PC-3 (cell line): ENCODE data around the gene ADAM11. TPM values are rescaled to one million over a fixed set of nuclear protein-coding genes. Genes with fewer than 3 reads are reported as not detected.

ENCODE experiments used
- ATAC-seq: fragments of 200-7000 bp; cut with Tn5 transposase; 2 replicates; pipeline ENCODE4 v1.9.1; 2020; ENCODE audit warnings: mild to moderate bottlenecking, moderate library complexity
- BruUV-seq: library from RNA; stranded (reverse); fragments of 400-500 nt; replicated peaks from 2 replicates; lab custom pipeline; 2021; lab: Mats Ljungman, UMichigan
- CTCF ChIA-PET: fragments of 300-600 bp; sonication (Branson Sonifier 250); formaldehyde crosslinking; loops from one replicate; lab custom pipeline; 2022; ENCODE audit warnings: antibody characterized with exemption; lab: Charles Lee
- POLR2A ChIA-PET: fragments of 300-600 bp; sonication (Branson Sonifier 250); formaldehyde crosslinking; loops from one replicate; lab custom pipeline; 2022; ENCODE audit warnings: antibody characterized with exemption; ENCODE audit not compliant: unreplicated experiment; lab: Charles Lee
- DNase-seq: peaks from one replicate; pipeline ENCODE4 v3.0.0-alpha.2; 2015
- H2AFZ ChIP-seq: fragments of 300-600 bp; sonication (generic); 2 replicates; pipeline ENCODE4 v1.6.0; 2016; ENCODE audit warnings: antibody characterized with exemption, low read length
- H3F3A ChIP-seq: fragments of 300-600 bp; sonication (generic); one replicate; pipeline ENCODE4 v1.6.0; 2017; ENCODE audit warnings: antibody characterized with exemption, low read length, control low read depth, mild to moderate bottlenecking; ENCODE audit not compliant: unreplicated experiment
- H3K27ac ChIP-seq: fragments of 300-600 bp; sonication (generic); 2 replicates; pipeline ENCODE4 v1.5.1; 2016; ENCODE audit warnings: mild to moderate bottlenecking, low read length
- H3K27me3 ChIP-seq: fragments of 300-600 bp; sonication (generic); 2 replicates; pipeline ENCODE4 v1.6.1; 2016; ENCODE audit warnings: low read length, mixed read lengths
- H3K36me3 ChIP-seq: fragments of 300-600 bp; sonication (generic); 2 replicates; pipeline ENCODE4 v1.6.1; 2016; ENCODE audit warnings: low read depth, mixed run types, low read length, mixed read lengths
- H3K4me1 ChIP-seq: fragments of 300-600 bp; sonication (generic); 2 replicates; pipeline ENCODE4 v1.5.1; 2016; ENCODE audit warnings: low read length; ENCODE audit not compliant: insufficient read depth
- H3K4me2 ChIP-seq: fragments of 300-600 bp; sonication (generic); 2 replicates; pipeline ENCODE4 v1.6.0; 2016; ENCODE audit warnings: low read length
- H3K4me3 ChIP-seq: fragments of 300-600 bp; sonication (generic); 2 replicates; pipeline ENCODE4 v1.5.1; 2016; ENCODE audit warnings: mild to moderate bottlenecking, low read length, mixed read lengths
- H3K79me2 ChIP-seq: fragments of 300-600 bp; sonication (generic); 2 replicates; pipeline ENCODE4 v1.6.1; 2017; ENCODE audit warnings: low read length, mixed read lengths
- H3K9ac ChIP-seq: fragments of 300-600 bp; sonication (generic); 2 replicates; pipeline ENCODE4 v1.6.0; 2016; ENCODE audit warnings: mild to moderate bottlenecking, low read length
- H3K9me2 ChIP-seq: fragments of 300-600 bp; sonication (generic); replicated peaks from 2 replicates; pipeline ENCODE4 v1.6.1; 2016; ENCODE audit warnings: mixed run types, low read length, mixed read lengths
- H3K9me3 ChIP-seq: fragments of 300-600 bp; sonication (generic); 2 replicates; pipeline ENCODE4 v1.6.1; 2016; ENCODE audit warnings: low read length, mixed read lengths
- H4K20me1 ChIP-seq: fragments of 300-600 bp; sonication (generic); 2 replicates; pipeline ENCODE4 v1.6.1; 2016; ENCODE audit warnings: low read length, mixed read lengths
- EZH2 ChIP-seq: fragments of 300-600 bp; sonication (generic); IDR thresholded peaks from one replicate; pipeline ENCODE4 v1.6.1; 2017; ENCODE audit warnings: antibody characterized with exemption, mild to moderate bottlenecking, low read length; ENCODE audit not compliant: unreplicated experiment
- EZH2phosphoT487 ChIP-seq: fragments of 300-600 bp; sonication (generic); IDR thresholded peaks from 2 replicates; pipeline ENCODE4 v1.6.1; 2018; ENCODE audit warnings: mild to moderate bottlenecking, antibody characterized with exemption, low read length, borderline replicate concordance
- intact Hi-C: fragments of 100-400 bp; cut with micrococcal nuclease; formaldehyde crosslinking; loops from 2 replicates; pipeline ENCODE4 v1.9.0; 2023
- total RNA-seq: library from RNA; depleted of rRNA; stranded (reverse); fragments of >200 nt; gene quantifications from 2 replicates; pipeline ENCODE4 v1.2.3, GENCODE V29; 2014
- TF ChIP-seq, protein P1 (sequence below): fragments of 300-600 bp; sonication (generic); conservative IDR thresholded peaks from 2 replicates; pipeline ENCODE4 v1.5.1; 2017; ENCODE audit warnings: antibody characterized with exemption, low read depth, mild to moderate bottlenecking, low read length

Gene ADAM11
- total RNA-seq, 1 experiment from 2014 or later: 2.9 TPM

DNA sequence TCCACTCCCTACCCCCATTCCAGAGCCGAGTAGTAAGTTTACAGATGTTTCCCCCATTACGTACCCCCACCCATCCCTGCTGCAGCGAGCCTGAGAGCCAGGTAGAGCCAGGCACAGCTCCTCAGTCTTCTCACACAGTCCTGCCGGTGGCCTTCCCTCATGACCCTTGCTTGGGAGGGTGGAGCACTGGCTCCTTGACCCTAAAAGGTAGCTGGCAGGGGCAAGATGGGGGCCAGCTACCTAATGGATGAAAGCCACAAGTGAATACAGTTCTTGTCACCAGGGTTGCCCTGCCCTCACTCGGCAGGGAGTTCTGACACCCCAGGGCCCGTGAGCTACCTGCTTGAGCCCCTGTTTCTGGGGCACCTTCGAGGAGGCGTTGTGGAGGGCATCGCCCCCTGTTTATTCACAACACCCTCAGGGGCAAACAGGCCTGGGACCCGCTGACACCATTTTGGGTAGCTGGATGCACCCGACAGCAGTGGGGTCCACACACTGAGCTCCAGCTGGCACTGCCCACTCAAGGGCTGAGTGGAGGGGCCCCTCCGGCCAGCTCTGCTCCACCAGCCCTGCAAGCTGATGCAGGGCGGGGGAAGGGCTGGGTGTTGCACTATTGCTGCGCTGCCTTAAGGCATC, 22.2 kb downstream of the ADAM11 start:
- intact Hi-C loops: no loop called here
- H3K4me1 ChIP-seq: peaks cover 5% of the 10 kb centered on the region
- ATAC-seq (no peak), DNase-seq (no peak)
- H3F3A ChIP-seq: no peaks in the 10 kb centered on the region
- no peaks in the 10 kb centered on the region for H3K79me2 ChIP-seq
- no peaks in the 10 kb centered on the region for H3K9me3 ChIP-seq
- no peaks in the 10 kb centered on the region for H4K20me1 ChIP-seq
- no peak overlapping the region for H3K4me2 ChIP-seq
- ChIA-PET CTCF (interaction anchor here (2.6 kb wide), 1 partner anchor 98 kb away, joined by 13 read pairs; no protein-coding TSS in a partner anchor), POLR2A (no interaction called here)
- no peaks in the 10 kb centered on the region for H3K27me3 ChIP-seq
- BruUV-seq: no TSS peak
- H2AFZ ChIP-seq: no peak overlapping the region
- no peaks in the 10 kb centered on the region for H3K36me3 ChIP-seq
- no peak overlapping the region for H3K9ac ChIP-seq
- TF ChIP-seq, protein P1, sequence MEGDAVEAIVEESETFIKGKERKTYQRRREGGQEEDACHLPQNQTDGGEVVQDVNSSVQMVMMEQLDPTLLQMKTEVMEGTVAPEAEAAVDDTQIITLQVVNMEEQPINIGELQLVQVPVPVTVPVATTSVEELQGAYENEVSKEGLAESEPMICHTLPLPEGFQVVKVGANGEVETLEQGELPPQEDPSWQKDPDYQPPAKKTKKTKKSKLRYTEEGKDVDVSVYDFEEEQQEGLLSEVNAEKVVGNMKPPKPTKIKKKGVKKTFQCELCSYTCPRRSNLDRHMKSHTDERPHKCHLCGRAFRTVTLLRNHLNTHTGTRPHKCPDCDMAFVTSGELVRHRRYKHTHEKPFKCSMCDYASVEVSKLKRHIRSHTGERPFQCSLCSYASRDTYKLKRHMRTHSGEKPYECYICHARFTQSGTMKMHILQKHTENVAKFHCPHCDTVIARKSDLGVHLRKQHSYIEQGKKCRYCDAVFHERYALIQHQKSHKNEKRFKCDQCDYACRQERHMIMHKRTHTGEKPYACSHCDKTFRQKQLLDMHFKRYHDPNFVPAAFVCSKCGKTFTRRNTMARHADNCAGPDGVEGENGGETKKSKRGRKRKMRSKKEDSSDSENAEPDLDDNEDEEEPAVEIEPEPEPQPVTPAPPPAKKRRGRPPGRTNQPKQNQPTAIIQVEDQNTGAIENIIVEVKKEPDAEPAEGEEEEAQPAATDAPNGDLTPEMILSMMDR: no peak
- TF ChIP-seq EZH2phosphoT487 (no peak), EZH2 (no peak)
- no peaks in the 10 kb centered on the region for H3K9me2 ChIP-seq
- H3K27ac ChIP-seq: no peak overlapping the region
- H3K4me3 ChIP-seq: no peak overlapping the region

DNA sequence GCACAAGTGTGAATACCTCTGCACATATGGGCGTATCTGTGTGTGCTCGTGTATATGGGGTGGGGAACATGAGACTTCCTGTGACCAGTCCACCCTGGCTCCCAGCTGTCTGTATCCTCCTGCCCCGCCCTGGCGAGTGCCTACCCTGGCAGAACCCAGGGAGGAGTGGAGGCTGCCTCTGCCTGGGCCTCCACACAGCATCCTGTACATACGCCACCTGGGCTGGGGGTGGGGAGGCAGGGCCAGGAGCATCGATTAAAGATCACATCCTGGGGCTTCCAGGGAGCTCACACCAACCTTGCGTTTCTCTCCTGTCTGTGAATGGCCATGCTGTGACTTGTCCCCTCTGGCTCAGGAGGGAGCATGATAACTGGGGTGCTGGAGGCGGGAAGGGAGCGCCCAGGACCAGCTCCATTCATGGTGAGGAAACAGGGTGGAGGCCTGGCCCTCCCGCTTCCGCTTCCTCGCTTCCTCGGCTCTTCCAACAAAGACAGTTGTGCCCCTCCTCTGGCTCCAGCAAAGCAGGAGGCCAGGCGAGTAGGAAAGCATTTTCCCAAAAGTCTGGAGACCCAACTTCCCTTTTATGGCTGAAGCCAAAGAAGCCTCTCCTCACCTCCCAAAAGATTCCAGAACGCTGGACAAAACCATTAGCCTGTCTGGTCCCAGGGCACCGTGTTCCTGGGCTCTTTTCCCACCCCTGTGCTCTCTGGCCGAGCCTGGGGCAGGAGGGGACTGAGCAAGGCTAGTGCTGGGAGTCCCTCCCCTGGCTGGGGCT, 22.9 kb downstream of the ADAM11 start:
- POLR2A ChIA-PET: no interaction called here
- CTCF ChIA-PET: no interaction called here
- Histone ChIP-seq H3K4me1 (no peaks in the 10 kb centered on the region), H4K20me1 (no peaks in the 10 kb centered on the region), H3K79me2 (no peaks in the 10 kb centered on the region), H3K27me3 (no peaks in the 10 kb centered on the region), H3K9me2 (no peaks in the 10 kb centered on the region), H3F3A (no peaks in the 10 kb centered on the region), H3K36me3 (no peaks in the 10 kb centered on the region), H2AFZ (no peak overlapping the region), H3K27ac (no peak overlapping the region), H3K4me2 (no peak overlapping the region), H3K9me3 (no peaks in the 10 kb centered on the region), H3K9ac (no peak overlapping the region), H3K4me3 (no peak overlapping the region)
- intact Hi-C loops: no loop called here
- DNase-seq (no peak), ATAC-seq (peak; percentile 19)
- no TSS peak for BruUV-seq
- TF ChIP-seq, protein P1: no peak
- TF ChIP-seq EZH2: no peak
- TF ChIP-seq EZH2phosphoT487: no peak
